GM18873 (cell line): ENCODE measurements around the gene ZNF710.
A peak's percentile ranks its signal among the peaks of the same experiment; 100 is the strongest.
"Not testable (repeated sequence)": the region's sequence is repeated elsewhere in the genome, so short reads cannot be mapped to it uniquely, and the experiment has no call there.

Experiments used
- ATAC-seq: cut with Tn5 transposase; IDR thresholded peaks from one replicate; pipeline ENCODE4 v1.9.1; 2021; ENCODE audit warnings: mild to moderate bottlenecking, moderate library complexity, moderate number of reproducible peaks; ENCODE audit not compliant: unreplicated experiment, low FRiP score

ZNF710 gene

GRCh38 chr15:90001062-90001682 lies at the start of gene ZNF710:
Gene ZNF710 (plus strand): TSS chr15:90001324. CDS start chr15:90067138, 65,814 bp downstream.
- no peak for ATAC-seq

DNA sequence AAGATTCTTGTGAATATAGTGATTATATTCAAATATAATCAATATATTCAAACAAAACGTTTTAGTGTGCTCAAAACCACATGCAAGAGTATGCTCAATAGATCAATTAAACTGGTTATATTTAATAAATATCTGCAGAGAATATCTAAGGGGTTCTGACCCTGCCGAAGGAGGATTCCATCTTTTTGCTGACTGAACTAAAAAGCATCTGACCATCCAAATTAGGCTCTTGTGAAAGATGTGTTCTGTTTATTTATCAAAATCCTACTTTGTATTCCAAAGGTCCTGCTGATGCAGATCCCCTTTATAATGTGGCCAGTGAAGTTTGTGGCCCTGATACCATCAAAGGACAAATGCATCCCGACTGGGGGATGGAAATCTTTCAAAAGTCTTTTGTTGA lies 46.6 kb upstream of the ZNF710 start:
- no peak for ATAC-seq

DNA sequence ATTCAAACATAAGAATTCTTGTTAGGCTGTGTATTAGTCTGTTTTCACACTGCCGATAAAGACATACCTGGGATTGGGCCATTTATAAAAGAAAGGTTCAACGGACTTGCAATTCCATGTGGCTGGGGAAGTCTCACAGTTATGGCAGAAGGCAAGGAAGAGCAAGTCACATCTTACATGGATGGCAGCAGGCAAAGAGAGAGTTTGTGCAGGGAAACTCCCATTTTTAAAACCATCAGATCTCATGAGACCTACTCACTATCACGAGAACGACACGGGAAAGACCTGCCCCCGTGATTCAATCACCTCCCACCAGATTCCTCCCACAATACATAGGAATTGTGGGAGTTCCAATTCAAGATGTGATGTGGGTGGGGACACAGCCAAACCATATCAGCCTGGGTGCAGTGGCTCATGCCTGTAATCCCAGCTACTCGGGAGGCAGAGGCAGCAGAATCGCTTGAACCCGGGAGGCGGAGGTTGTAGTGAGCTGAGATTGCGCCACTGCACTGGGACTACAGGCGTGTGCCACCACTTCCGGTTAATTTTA lies 45.6 kb upstream of the ZNF710 start:
- not testable (repeated sequence) for ATAC-seq

DNA sequence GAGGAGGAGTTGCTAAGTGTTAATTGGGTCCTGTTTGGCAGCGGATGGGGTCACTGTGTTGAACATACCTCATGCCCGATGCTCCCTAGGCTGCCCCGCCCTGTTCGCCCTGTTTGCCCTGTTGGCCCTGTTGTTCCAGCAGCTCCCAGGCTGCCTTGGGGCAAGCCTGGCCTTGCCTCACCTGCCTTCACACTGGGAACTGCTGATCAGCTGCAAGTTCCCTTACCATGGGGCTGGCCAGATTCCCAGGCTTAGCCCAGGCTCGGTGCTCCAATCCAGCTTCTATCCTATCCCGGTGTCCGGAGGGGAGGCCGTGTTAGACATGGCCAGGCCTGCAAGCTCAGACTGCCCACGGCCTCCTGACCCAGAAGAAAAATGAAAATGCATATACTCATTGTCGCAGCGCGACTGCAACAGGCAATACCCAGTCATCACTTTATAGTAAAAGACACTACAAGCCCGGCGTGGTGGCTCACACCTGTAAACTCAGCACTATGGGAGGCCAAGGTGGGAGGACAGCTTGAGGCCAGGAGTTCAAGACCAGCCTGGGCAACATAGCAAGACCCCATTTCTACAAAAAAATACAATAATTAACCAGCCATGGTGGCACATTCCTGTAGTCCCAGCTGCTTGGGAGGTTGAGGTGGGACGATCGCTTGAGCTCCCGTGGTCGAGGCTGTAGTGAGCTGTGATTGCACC lies 42.9 kb upstream of the ZNF710 start:
- ATAC-seq = no peak

- no peak for ATAC-seq
Measured at GRCh38 chr15:89963301-89964231, 37.6 kb upstream of the ZNF710 start.

DNA sequence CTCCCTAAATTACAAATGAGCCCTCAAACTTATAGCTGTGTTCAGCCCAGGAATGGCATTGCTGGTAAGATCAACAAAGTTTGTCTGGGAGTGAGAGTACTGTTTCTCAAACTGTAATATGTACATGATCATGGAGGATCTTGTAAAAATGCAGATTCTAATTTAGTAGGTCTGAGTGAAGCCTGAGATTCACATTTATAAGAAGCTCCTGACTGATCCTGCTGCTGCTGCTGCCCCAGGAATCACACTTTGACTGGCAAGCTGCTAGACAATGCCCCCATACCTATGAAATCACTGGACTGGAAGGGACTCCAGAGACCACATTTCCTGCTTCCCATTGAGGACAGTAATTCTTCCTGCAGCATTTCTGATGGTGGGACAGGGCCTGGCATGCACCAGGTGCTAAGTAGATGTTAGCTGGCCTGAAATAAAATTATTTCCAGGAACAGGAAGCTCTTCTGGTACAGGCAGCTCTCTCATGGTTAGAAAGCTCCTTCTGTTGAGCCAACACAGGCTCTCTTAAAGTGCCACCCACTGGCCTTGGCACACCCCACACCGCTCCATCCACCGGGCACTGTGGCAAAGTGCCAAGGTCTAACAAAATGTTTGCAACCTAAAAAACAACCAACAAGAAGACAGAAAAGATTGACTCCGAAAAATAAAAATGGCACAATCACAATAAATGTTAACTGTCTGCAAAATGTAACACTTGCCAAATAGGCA lies 36.7 kb upstream of the ZNF710 start:
- no peak for ATAC-seq

DNA sequence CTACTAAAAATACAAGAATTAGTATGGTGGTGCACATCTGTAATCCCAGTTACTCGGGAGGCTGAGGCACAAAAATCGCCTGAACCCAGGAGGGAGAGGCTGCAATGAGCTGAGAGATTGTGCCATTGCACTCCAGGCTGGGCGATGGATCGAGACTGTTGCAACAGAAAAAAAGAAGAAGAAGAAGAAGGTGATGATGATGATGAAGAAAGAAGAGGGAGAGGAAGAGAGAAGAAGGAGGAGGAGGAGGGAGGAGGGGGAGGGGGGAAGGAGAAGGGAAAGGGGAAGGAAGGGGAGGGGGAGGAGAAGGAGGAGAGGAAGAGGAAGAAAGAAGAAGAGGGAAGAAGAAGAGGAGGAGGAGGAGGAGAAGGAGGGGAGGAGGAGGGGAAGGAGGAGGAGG lies 33.2 kb upstream of the ZNF710 start:
- no peak for ATAC-seq

DNA sequence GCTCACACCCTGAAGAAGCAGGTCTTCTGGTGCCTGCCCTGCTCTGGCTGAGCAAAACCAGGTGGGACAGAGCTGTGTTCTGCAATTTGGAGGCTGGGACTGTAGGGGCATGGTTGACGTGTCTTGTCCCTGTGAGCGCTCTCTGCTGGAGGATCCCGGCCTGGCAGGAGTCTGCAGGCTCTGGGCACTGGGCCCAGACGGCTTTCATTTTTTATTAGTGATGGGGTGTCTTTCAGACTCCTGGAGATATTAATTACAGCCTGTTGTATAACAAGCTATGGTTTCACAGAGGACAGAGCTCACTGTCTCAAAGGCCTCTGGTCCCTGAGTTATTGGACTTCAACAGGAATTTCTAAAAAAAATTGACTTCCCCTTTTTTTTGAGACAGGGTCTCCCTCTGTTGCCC lies 29.5 kb upstream of the ZNF710 start:
- peak; percentile 73 for ATAC-seq

- no peak for ATAC-seq
Measured at GRCh38 chr15:89972085-89972484, 29.0 kb upstream of the ZNF710 start.

DNA sequence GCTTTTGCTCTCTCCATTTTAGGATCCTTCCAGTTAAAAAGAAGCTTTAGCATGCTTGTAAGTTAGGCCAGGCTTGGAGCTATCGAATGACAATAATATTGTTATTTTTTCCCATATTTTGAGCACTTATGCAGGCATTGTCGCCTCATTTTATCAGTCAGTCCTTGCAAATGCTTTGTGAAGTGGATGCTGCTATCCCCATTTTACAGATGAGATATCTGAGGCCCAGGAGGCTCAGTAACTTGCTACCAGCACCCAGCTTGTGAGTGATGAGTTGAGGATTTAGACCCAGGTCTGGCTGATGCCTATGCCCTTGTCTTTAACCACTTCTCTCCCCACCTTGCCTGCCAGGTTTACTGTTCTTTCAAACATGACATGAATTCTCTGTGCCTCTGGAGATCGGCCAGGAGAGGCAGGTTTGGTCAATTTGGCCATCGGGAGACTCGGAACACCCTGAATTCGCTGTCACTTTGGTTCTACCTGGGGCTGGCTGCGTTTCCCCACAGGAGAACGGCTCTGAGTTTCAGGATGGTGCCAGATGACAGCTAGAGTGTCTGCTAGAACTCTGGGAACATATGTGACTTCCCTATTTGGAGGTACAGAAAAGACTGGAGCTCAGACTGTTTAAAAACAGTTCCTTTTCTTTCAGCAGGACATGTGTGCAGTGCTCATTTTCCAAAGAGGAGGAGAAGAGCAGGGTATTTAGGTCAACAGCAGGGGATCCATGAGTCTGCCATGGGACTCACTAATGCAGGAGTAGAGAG lies 25.5 kb upstream of the ZNF710 start:
- no peak for ATAC-seq

GRCh38 chr15:89976246-89976600 lies 24.9 kb upstream of the ZNF710 start:
- ATAC-seq = no peak

DNA sequence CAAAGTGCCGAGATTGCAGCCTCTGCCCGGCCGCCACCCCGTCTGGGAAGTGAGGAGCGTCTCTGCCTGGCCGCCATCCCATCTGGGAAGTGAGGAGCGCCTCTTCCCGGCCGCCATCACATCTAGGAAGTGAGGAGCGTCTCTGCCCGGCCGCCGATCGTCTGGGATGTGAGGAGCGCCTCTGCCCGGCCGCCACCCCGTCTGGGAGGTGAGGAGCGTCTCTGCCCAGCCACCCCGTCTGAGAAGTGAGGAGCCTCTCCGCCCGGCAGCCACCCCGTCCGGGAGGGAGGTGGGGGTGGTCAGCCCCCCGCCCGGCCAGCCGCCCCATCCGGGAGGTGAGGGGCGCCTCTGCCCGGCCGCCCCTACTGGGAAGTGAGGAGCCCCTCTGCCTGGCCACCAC lies 23.3 kb upstream of the ZNF710 start:
- not testable (repeated sequence) for ATAC-seq

DNA sequence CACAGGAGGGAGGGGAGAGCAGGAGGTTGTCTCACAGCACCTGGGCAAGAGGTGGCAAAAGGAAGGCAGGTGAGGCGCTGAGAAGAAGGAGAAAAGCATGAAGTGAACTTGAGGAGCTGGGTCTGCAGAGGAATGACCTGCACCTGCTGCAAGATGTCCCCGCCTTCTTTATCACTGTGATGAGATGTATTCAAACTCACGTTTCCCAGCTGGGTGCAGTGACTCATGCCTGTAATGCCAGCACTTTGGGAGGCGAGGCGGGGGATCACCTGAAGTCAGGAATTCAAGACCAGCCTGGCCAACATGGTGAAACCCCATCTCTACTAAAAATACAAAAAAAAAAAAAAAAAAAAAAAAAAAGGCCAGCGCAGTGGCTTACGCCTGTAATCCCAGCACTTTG lies 22.2 kb upstream of the ZNF710 start:
- ATAC-seq = no peak

DNA sequence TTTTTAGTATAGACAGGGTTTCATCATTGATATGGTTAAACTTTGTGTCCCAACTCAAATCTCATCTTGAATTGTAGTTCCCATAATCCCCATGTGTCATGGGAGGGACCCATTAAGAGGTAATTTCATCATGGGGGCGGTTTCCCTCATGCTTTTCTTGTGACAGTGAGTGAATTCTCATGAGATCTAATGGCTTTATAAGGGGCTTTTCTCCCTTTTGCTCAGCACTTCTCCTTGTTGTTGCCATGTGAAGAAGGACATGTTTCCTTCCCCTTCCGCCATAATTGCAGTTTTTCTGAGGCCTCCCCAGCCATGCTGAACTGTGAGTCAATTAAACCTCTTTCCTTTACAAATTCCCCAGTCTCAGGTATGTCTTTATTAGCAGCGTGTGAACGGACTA lies 20.2 kb upstream of the ZNF710 start:
- ATAC-seq = no peak

DNA sequence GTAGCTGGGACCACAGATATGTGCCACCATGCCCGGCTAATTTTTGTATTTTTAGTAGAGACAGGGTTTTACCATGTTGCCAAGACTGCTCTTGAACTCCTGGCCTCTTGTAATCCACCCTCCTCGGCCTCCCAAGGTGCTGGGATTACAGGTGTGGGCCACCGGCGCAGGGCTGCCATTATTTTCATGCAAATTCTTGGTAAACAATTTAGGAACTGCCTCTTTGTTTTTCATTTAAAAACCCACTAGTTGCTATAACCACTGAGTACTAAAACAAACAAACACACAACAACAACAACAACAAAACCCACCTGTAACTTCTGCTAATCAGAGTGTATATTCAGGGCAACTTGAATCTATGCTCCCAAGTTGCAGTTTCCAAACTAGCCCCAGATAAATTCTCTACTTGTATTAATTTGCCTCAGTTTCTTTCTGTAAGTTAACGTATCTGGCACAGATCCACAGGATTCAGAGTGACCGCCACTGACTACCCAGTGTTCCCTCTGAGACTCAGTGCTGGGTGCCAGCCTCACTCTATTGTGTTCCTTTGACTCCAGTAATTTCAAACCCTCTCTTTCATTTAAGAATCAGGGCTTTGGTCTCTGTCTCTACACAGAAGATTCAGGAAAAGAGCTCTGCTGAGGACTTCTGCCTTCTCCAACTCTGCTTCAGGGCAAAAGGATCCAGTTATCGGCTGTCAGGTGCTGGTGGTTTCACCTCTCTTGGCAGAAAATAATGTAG lies 18.6 kb upstream of the ZNF710 start:
- no peak for ATAC-seq

DNA sequence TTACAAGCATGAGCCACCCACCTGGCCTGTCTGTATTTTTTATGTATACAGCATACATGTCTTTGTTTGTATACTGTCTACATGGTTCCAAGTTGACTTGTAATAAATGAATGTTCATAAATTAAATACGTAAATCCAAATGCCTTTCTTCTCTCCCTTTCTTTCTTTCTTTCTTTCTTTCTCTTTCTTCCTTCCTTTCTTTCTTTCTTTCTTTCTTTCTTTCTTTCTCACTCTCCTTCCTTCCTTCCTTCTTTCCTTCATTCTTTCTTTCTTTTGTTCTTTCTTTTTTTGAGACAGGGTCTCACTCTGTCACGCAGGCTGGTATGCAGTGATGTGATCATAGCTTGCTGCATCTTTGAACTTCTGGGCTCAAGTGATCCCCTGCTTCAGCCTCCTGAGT lies 17.1 kb upstream of the ZNF710 start:
- no peak for ATAC-seq

GRCh38 chr15:89984421-89985010 lies 16.6 kb upstream of the ZNF710 start:
- ATAC-seq = no peak

- no peak for ATAC-seq
Measured at GRCh38 chr15:89985111-89985510, 16.0 kb upstream of the ZNF710 start.

DNA sequence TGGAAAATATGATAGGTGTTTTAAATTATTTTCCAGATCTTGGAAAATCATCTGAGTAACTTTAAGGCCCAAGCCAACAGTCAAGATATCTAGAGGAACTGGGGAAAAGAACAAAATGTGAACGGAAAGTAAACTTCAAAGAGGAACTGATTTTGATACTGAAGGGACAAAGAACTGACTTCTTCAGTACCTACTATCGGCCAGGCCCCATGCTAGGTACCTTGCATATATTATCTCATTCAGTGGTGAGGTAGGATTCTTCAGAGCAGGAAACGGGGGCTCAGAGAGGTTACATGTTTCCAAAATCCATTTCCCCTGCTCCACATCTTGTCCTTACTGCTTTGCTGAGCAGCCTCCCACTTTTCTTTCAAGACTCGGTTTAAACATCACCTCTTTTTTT lies 9.8 kb upstream of the ZNF710 start:
- ATAC-seq = no peak
